GM12878 (cell line): ENCODE measurements around the gene IFT22. TPM values are rescaled to one million over a fixed set of nuclear protein-coding genes. Genes with fewer than 3 reads are reported as not detected.
"Not testable (repeated sequence)": the region's sequence is repeated elsewhere in the genome, so short reads cannot be mapped to it uniquely, and the experiment has no call there.

Experiments
- ATAC-seq: fragments of 200-7000 bp; cut with Tn5 transposase; 3 replicates; pipeline ENCODE4 v1.9.1; 2020; ENCODE audit warnings: mild to moderate bottlenecking, moderate library complexity
- BruUV-seq: library from RNA; stranded (reverse); fragments of 400-500 nt; replicated peaks from 2 replicates; lab custom pipeline; 2021; lab: Mats Ljungman, UMichigan
- CTCF ChIA-PET: fragments of 300-600 bp; sonication (Branson Sonifier 250); formaldehyde crosslinking; extraction: SDS; loops from one replicate; lab custom pipeline; 2021; ENCODE audit warnings: inconsistent platforms; lab: Yijun Ruan, JAX
- POLR2A ChIA-PET: fragments of 350-600 bp; formaldehyde crosslinking; extraction: SDS; loops from one replicate; lab custom pipeline; 2021; ENCODE audit warnings: inconsistent platforms; lab: Charles Lee
- RAD21 ChIA-PET: fragments of 300-600 bp; sonication (Branson Sonifier 250); formaldehyde crosslinking; loops from one replicate; lab custom pipeline; 2023; ENCODE audit warnings: antibody characterized with exemption; ENCODE audit not compliant: unreplicated experiment; lab: Charles Lee
- SMC1A ChIA-PET: fragments of 300-600 bp; sonication (Branson Sonifier 250); formaldehyde crosslinking; loops from one replicate; lab custom pipeline; 2023; ENCODE audit not compliant: unreplicated experiment, uncharacterized antibody; lab: Charles Lee
- DNase-seq: peaks from one replicate; pipeline ENCODE4 v3.0.0-alpha.2; 2011; ENCODE audit warnings: low read depth, low spot score
- FAIRE-seq: peaks from 3 replicates; lab custom pipeline; 2011; peaks lifted over from hg19 to GRCh38; lab: Jason Lieb, UNC
- H2AFZ ChIP-seq: 2 replicates; pipeline ENCODE4 v1.6.0; 2011; ENCODE audit warnings: low read depth, low read length, control low read depth; ENCODE audit not compliant: control insufficient read depth
- H3K27ac ChIP-seq: 2 replicates; pipeline ENCODE4 v1.5.1; 2011; ENCODE audit warnings: control low read depth; ENCODE audit not compliant: control insufficient read depth, insufficient read depth
- H3K27me3 ChIP-seq, 2 experiments: replicated peaks in 1 of 2; 2 replicates each; pipeline versions ENCODE4 v1.6.0 to v1.6.1; 2011; ENCODE audit warnings: low read length in 1 of 2; ENCODE audit not compliant: control insufficient read depth in 2 of 2, insufficient read depth in 2 of 2
- H3K36me3 ChIP-seq, 2 experiments: 2 replicates each; pipeline ENCODE4 v1.5.1; 2011; ENCODE audit warnings: low read length in 1 of 2; ENCODE audit not compliant: control insufficient read depth in 2 of 2, insufficient read depth in 2 of 2
- H3K4me1 ChIP-seq: 2 replicates; pipeline ENCODE4 v1.6.1; 2011; ENCODE audit warnings: mild to moderate bottlenecking, low read length, moderate library complexity, mixed read lengths; ENCODE audit not compliant: control insufficient read depth, insufficient read depth
- H3K4me2 ChIP-seq: 2 replicates; pipeline ENCODE4 v1.6.0; 2011; ENCODE audit warnings: control low read depth; ENCODE audit not compliant: control insufficient read depth, insufficient read depth
- H3K4me3 ChIP-seq: fragments of 200-600 bp; sonication (generic); 2 replicates; pipeline ENCODE4 v1.5.1; 2016
- H3K79me2 ChIP-seq: 2 replicates; pipeline ENCODE4 v1.6.0; 2011; ENCODE audit warnings: low read length; ENCODE audit not compliant: control insufficient read depth, insufficient read depth
- H3K9ac ChIP-seq: 2 replicates; pipeline ENCODE4 v1.8.0; 2011; ENCODE audit warnings: low read length, control low read depth, mixed read lengths; ENCODE audit not compliant: control insufficient read depth, insufficient read depth
- H3K9me3 ChIP-seq: replicated peaks from 3 replicates; pipeline ENCODE4 v1.5.1; 2011; ENCODE audit warnings: mild to moderate bottlenecking, low read length; ENCODE audit not compliant: control insufficient read depth, insufficient read depth
- H4K20me1 ChIP-seq: 2 replicates; pipeline ENCODE4 v1.6.0; 2011; ENCODE audit not compliant: control insufficient read depth, insufficient read depth
- BRCA1 ChIP-seq: IDR thresholded peaks from 2 replicates; pipeline ENCODE4 v1.6.1; 2011; ENCODE audit warnings: low read depth, low read length, improper control_type of control experiment
- POU2F2 ChIP-seq: IDR thresholded peaks from 3 replicates; pipeline ENCODE4 v1.6.1; 2011; ENCODE audit warnings: low read depth, mild to moderate bottlenecking, low read length, borderline replicate concordance
- WGBS: methylation state at CpG from one replicate; pipeline ENCODE4 v1.1.6; 2016; ENCODE audit warnings: low lambda C conversion rate; ENCODE audit not compliant: insufficient replicate concordance, insufficient coverage; ENCODE audit errors: missing lambda C conversion rate; 5-methylcytosine and 5-hydroxymethylcytosine counted together
- in situ Hi-C: fragments of 300-500 bp; cut with MboI; formaldehyde crosslinking; loops from 9 replicates; pipeline ENCODE4 v1.14.3; 2018; ENCODE audit warnings: mixed read lengths
- intact Hi-C: fragments of 100-400 bp; cut with micrococcal nuclease; formaldehyde crosslinking; loops from one replicate; pipeline ENCODE4 v1.14.2; 2022; ENCODE audit not compliant: unreplicated experiment
- polyA plus RNA-seq, 11 experiments: library from polyadenylated mRNA; depleted of rRNA in 4 of 11; unstranded in 6 of 11; stranded (reverse) in 5 of 11; fragments of >200 nt; fragmentation: Nextera tagmentation in 4 of 11; fragmentation: Illumina TruSeq in 1 of 11; extraction: Ambion mirVana in 4 of 11; extraction: Trizol in 1 of 11; gene quantifications; 1 replicate in 1 of 11; 2 replicates in 10 of 11; pipeline versions ENCODE4 v1.2.1 to v1.2.3, GENCODE V29; 2011 to 2016; ENCODE audit warnings: inconsistent platforms in 2 of 11, missing spikeins in 2 of 11, low read depth in 1 of 11
- total RNA-seq, 4 experiments: library from RNA; depleted of rRNA in 3 of 4; stranded (reverse); fragments of >200 nt in 3 of 4; fragmentation: Illumina TruSeq in 1 of 4; extraction: Trizol in 1 of 4; gene quantifications; 2 replicates each; pipeline versions ENCODE4 v1.2.1 to v1.2.3, GENCODE V29; 2013 to 2021

The IFT22 gene
- total and polyA plus RNA-seq, 10 of the 15 experiments (the other 5 are each of a cell fraction or from before 2014, with no cell fraction given), result 10.1 to 25.7 (median 19.0) TPM

DNA sequence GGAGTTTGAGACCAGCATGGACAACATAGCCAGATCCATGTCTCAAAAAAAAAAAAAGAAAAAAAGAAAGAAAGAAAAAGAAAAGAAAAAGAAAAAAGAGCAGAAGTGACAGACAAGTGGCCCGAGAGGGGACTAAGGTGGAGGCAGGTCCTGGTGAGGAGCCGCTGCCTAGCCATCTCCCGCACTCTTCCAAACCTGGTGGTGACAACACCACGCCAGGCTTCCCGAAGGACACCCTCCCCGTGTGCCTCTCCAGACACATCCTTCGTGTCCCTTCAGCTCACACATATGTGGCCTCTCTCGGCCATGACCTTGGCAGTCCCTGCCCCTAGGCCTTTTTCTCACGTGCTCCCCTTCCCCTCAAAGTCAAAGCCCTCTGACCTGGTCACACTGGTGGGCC, 36.4 kb downstream of the IFT22 start:
- no peak for TF ChIP-seq BRCA1
- no peak for TF ChIP-seq POU2F2
- intact Hi-C loops, result no loop called here
- Histone ChIP-seq H2AFZ (no peak overlapping the region), H4K20me1 (no peaks in the 10 kb centered on the region), H3K27ac (no peak overlapping the region), H3K36me3 (no peaks in the 10 kb centered on the region), H3K9ac (no peak overlapping the region), H3K79me2 (no peaks in the 10 kb centered on the region), H3K9me3 (no peaks in the 10 kb centered on the region), H3K27me3 (no peaks in the 10 kb centered on the region; a peak in 1 of 4 replicates), H3K4me1 (peaks cover 4% of the 10 kb centered on the region), H3K4me2 (no peak overlapping the region), H3K4me3 (no peak overlapping the region)
- POLR2A ChIA-PET, result interaction anchor here (0.7 kb wide), 1 partner anchor 63 kb away, joined by 8 read pairs; no protein-coding TSS in a partner anchor
- SMC1A ChIA-PET, result interaction anchor here (1.6 kb wide), 1 partner anchor 141 kb away, joined by 5 read pairs; no protein-coding TSS in a partner anchor
- ATAC-seq (no peak), DNase-seq (no peak), FAIRE-seq (no peak)
- whole genome bisulfite sequencing, result 45% methylated on average over 9 of the region's 9 CpGs
- RAD21 ChIA-PET, result interaction anchor here (1.4 kb wide), 1 partner anchor 141 kb away, joined by 5 read pairs; no protein-coding TSS in a partner anchor
- BruUV-seq, result no TSS peak
- CTCF ChIA-PET, result interaction anchor here (1.2 to 1.5 kb wide), 2 partner anchors 50 to 141 kb away, joined by 5 to 7 read pairs; no protein-coding TSS in a partner anchor
- in situ Hi-C loops, result loop anchor here (5.0 kb wide), 1 partner anchor 1303 kb away; no protein-coding TSS in a partner anchor

DNA sequence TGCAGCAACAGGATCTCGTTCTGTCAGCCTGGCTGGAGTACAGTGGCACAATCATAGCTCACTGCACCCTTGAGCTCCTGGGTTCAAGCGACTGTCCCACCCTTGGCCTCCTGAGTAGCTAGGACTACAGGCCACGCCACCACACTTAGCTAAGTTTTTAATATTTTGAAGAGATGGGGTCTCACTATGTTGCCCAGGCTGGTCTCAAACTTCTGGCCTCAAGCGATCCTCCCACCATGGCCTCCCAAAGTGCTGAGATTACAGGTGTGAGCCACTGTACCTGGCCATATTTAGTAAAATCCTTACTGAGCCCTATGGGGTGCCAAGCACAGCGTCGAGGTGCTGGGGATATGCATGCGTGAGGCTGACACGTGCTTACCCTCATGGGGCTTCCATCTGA, 40.7 kb downstream of the IFT22 start:
- ATAC-seq, H2AFZ ChIP-seq, intact Hi-C loops, FAIRE-seq, H3K27ac ChIP-seq, H3K4me2 ChIP-seq, POLR2A ChIA-PET, H4K20me1 ChIP-seq, RAD21 ChIA-PET, H3K9me3 ChIP-seq, H3K36me3 ChIP-seq, H3K9ac ChIP-seq, H3K27me3 ChIP-seq, H3K79me2 ChIP-seq, H3K4me3 ChIP-seq, BruUV-seq, H3K4me1 ChIP-seq, DNase-seq: not testable (repeated sequence)
- ChIA-PET SMC1A (interaction anchor here (2.3 kb wide), 1 partner anchor 137 kb away, joined by 56 read pairs; no protein-coding TSS in a partner anchor), CTCF (interaction anchor here (2.8 to 4.5 kb wide), 4 partner anchors 11 to 137 kb away, joined by 33 to 161 read pairs (median 54); partner anchors contain the start of gene FIS1)
- 39% methylated on average over 8 of the region's 8 CpGs for WGBS
- in situ Hi-C loops, result loop anchor here (5.0 kb wide), 1 partner anchor 134 kb away; no protein-coding TSS in a partner anchor
